Effector CD8-positive, alpha-beta T cell (primary cell): ENCODE data around the gene RHOBTB3.

Experiments
- DNase-seq: peaks from one replicate; lab custom pipeline; 2025; lab: John Stamatoyannopoulos, UW

Gene RHOBTB3

DNA sequence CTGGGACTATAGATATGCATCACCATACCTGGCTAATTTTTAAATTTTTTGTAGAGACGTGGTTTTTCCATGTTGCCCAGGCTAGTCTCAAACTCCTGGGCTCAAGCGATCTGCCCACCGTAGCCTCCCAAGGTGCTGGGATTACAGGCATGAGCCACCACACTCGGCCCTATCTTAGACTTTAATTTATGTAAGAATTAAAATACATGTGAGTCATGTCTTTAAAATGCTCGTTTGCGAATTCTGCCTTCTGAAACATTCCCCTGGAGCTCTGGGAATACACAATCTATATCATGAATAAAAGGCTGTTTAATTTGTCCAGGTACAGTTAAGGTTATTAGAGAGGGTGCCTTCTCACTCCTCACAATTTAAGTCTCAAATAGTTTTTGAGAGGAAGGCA is 32.8 kb downstream of the RHOBTB3 start:
- no peak for DNase-seq

DNA sequence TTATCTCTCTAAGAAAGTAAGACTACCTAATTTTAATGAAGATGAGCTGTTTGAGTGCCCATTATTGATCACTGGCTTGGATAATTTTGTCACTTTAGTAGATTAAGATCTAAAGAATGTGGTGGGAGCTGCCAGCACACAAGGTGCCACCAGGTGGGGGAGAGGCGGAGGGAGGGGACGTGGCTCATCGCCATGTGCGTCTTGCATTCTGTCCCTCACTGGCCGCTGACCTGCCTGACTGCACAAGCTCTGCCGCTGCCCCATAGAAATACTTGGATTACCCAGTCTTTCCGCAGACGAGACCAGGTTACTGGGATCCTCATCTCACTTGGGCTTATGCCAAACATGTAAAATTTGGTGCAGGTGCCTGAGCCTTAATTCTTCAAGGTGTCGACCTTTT is 37.6 kb downstream of the RHOBTB3 start:
- DNase-seq: no peak

DNA sequence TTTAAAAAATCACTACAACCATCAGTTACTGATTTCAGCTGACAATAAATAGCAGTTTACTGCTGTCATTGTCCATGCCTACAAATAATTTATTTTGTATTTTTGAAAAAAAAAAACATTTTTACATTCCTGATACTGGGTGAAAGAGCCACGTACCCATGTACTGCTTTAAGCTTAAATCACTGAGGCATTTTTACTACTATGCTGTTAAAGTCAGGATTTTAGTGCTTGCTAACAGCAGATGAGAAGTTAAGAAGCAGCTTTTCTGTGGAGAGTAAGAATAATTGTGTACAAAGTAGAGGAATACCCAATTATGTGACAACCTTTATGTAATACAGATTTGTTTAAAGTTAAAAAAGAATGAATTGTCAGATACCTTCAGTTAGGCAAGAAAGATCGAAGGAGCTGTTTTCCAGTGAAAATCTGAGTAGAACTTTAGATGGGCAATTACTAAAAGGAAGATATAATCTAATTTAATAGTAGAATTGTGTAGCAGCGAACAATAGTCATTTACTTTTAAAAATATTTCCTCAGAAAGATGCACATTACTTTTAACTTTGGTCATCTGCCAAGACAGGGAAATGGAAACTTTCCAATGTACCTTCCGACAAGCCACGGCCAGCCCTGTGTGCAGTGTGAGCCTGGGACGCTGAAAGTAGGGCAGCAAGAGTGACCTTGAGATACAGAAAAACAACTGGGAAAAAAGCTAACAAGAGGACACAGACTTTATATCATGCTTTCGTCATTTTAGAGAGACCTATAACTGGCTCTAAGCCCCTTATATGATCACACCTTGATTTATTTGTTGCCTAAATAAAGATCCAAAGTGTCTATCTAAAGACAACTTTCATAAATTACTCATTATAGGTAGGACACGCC is 39.9 kb downstream of the RHOBTB3 start:
- DNase-seq: no peak

DNA sequence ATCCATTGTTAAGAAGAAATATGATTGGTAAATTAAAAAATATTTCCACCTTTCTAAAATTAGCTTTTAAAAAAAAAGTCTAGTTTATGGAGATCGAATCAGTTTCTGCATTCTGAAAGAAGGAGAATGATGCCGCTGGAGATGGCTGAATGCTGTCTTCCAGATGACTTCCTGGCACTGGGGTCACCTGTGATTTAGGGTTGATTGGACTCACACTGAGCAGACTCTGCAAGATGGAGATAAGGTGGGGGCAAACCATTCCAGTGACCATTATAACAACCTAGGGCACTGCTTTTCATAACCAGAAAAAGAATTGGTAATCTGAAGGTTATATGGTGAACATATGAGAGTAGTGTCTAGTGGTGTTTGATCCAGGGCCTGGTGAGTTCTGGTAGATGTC is 40.8 kb downstream of the RHOBTB3 start:
- no peak for DNase-seq

DNA sequence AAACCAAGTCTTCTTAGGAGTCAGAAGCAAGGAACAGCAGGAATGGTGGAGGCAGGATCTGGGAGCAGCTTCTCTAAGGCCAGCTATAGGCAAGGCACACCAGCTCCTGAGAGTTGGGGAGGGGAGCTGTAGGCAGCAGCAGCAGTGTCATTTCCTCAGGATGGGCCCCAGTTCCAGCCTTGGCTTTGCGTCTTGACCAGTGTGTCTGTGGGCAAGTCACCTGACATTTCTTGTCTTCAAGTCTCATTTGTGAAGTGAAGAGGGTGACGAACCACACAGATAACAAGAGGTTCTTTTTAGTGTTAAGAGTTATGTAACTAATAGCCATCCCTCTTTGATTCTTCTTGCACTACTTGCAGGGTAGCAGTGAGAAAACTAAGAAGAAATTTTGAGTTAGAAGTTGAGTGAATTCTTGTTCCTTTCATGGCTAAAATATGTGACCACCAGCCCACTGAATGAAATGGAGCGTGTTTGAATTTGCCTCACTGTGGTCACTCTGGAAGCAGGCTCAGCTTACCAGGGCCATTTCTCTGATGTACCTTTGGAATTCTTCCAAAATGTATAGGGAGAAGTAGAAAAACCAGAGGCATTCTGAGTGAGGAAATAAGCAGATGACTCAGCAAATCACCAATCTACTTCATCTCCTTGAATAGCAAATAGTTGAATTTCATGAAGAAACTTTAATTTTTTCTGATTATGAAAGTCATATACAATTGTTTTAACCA is 42.4 kb downstream of the RHOBTB3 start:
- no peak for DNase-seq

DNA sequence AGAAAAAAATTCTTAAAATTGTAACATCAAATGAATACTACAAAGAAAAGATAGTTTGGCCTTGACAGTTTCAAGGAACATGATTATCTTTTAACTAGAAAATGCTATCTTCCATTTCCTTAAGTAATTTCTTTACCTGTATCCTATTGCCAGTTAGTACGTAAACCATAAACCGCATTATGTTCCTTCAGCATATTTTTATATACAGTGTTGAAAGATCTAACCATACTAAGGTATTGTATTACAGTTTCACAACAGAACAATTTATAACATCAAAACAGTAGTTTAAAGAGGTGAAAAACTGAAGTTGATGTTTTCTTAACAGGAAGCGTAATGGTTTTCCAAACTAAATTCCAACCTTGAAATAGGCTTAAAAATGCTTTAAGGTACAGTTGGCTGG is 46.3 kb downstream of the RHOBTB3 start:
- DNase-seq: no peak

DNA sequence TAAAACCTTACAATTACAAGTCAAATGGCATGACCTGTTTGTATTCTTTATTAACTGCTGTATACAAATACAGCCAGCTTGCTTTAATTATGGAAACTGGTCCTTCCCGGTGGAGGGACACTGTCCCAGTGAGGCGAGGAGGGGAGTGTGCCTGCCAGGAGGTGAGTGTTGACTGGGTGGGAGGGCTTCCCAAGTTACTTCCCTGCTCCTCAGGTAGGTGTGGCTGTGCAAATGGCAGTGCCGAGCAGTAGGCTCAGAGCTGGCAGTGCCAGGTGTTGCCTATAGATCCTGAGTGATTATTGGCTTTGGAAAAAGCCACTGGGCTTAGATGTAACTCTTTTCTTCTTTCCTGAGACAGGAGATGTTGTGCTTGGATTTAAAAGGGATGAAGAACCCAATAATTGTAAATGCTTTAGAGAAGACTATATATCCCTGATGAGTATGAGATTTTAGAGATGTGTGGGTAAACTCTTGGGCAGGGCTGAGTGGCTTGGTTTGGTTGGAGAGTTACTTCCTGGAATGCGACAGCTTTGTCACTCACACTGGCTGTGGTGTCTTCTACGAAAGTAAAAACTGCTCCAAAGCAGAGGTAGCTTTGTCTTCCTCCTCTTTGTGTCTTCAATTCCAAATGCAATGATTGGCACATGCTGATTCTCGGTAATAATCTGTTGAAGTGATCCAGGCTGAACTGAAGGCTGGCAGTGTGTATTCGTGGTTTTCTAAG is 47.7 kb downstream of the RHOBTB3 start:
- no peak for DNase-seq

DNA sequence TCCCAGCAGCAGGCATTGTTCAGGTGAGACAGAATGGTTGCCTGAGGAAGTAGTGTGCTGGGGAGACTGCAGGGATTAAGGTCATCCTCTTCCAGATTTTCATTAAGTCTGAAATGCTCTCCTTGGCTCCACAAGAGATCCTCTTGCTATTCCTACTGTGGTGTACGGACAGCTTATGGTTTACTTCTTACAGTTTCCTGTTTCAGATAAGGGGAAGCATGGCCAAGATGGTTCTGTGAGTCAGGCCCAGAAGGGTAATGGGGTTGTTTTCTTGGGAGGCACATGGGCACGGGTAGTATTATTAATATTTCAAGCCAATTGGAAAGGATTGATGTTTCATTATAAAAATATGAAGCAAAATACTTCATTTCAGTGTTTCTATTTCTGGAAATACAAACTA is 48.5 kb downstream of the RHOBTB3 start:
- DNase-seq: no peak

DNA sequence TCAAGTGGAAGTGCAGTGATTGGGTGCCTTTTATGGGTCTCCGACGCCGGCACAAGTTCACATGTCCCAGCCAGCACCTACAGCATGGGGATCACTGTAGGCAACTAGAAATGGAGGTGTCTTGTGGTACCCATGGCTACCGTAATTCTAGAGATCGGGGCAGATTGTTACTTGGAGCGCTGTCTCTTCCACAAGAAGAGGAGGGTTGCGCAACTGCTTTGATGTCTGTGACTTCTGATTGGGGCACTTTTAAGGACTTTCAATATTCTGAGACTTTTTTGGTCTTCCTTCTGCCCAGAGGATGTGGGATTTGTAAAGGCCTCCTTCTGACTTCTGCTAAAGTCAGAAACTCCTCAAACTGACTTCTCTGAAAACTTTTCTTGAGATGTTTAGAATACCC is 49.5 kb downstream of the RHOBTB3 start:
- no peak for DNase-seq

DNA sequence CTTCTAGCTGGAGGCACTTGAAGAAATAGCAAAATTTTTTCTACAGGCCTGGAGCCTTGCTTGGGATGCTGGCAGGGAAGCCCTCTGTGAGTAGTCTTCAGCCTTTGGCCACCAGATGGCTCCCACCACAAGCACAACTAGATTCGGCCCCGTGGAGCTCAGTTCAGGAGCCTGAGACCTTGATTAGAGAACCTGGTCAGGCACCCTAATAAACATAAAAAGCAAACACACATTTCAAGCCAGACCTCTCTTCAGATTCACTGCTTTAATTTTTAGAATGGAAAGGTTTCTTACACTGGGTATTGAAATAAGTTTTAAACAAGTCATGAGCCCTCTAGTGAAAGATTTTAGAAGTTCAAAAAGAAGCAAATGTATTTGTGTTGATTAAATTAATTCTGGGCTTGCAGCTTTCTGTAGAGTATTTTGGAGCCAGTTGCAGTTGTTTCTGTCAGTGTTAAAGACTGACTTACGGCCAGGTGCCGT is 50.0 kb downstream of the RHOBTB3 start:
- peak; percentile 50 for DNase-seq

DNA sequence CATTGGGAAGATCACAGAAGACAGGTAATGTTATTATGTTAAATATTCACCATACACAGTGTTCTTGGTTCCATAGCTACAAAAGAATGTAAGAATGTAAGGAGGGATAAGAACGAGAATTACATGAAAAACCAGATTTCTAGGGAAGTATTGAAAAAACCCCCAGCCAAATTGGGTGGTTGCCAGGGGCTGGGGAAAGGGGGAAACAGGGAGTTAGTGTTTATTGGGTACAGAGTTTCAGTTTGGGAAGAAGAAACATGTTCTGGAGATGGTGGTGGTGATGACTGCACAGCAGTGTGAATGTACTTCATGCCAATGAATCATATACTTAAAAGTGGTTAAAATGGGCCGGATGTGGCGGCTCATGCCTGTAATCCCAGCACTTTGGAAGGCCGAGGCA is 51.0 kb downstream of the RHOBTB3 start:
- DNase-seq: no peak

DNA sequence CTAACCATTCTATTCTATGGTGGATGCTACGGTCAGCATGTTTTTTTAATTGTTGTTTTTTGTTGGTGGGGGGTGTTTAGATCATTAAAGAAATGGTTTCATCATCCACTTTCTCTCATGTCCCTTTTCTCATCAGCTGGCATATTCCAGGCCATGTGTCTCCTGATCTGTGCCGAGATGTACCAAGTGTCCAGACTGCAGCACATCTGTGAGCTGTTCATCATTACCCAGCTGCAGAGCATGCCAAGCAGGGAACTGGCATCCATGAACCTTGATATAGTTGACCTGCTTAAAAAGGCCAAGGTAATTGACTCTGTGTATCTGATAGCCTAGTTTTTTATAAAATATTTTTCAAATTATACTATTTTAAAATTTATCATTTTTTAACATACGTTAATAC is 52.5 kb downstream of the RHOBTB3 start:
- no peak for DNase-seq

DNA sequence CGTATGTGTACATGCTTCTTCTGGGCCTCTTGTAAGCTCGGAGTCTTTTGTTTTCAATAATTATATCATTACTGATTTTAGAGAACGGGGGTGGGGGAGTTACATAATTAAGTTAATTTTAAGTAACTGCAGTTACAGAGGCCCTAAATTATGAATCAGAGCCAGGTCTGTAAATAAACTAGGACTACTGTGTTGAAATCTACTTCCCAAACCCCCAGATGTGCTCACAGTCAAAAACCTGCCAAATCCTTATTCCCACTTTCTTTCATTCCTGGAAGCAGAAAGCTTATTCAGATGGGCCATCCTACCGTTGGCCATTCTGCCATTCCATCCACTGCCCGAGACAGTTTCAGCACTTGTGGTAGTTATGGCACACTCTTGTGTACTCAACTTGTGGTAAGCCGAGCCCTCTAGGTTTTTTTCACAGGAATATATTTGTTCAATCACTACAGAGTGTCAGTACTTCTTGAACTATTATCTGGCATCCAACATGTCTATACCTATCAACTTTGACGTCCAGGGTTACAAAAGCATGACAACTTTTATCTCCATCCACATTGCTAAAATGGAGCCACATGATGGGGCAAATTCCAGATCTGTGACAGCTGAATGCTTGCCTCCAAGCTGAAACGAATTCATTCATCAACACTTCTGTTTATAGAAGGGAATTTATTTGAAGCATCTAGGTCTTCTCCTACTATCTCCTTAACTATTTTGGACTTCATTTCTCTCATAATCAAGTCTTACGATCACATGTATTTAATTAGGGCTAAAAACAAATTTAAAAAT is 53.6 kb downstream of the RHOBTB3 start:
- DNase-seq: no peak

DNA sequence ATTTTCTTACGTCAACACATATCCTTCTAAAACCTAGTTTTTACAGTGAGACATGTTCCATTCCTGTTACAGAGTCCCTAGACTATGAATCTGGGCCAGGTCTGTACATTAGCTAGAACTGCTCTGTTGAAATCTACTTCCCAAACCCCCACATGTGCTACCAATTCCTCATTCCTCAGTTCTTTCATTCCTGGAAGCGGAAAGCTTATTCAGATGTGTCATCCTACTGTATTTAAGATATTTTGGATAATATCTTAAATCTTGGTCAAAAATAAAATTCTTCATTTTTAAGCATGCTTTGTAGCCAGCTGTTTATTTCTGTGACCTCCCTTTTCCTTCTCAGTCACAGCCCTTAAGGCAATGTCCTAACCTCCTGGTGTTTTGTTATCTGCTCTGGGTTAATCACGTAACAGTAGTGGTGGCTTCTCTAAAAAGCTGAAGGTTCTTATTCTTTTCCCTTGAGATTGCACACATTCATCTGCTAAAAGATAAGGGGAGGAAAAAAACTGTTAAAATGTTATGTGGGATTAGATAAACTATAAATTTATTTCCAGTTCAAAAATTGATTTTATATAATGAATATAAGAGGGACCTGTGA is 55.8 kb downstream of the RHOBTB3 start:
- no peak for DNase-seq

DNA sequence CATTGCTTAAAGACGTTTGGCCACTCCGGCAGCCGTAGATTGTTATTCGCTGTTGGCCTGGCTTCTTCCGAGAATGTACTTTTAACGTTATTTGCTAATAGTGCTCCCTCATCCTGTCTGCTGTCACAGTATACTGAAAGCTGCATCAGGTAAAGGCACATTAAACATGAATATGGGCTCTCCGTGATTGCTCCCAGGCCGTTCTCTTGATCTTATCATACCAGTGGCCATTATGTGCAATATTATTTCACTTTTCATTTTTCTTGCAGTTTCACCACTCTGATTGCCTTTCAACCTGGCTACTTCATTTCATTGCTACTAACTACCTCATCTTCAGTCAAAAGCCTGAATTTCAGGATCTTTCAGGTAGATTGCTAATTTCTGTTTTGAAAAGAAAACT is 57.4 kb downstream of the RHOBTB3 start:
- no peak for DNase-seq

DNA sequence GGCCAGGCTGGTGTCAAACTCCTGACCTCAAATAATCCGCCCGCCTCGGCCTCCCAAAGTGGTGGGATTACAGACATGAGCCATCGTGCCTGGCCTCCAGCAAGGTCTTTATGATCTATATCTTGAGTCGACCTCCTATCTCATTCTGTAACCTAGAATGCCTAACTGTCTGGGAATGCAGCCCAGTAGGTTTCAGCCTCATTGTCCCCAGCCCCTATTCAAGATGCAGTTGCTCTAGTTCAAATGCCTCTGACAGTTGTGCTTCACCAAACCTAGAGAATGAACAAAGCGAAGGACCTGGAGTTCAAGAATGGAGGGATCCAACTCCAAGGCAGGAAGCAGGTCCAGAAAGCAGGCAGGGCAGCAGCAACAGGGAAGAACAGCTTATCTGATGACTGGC is 60.6 kb downstream of the RHOBTB3 start:
- no peak for DNase-seq

DNA sequence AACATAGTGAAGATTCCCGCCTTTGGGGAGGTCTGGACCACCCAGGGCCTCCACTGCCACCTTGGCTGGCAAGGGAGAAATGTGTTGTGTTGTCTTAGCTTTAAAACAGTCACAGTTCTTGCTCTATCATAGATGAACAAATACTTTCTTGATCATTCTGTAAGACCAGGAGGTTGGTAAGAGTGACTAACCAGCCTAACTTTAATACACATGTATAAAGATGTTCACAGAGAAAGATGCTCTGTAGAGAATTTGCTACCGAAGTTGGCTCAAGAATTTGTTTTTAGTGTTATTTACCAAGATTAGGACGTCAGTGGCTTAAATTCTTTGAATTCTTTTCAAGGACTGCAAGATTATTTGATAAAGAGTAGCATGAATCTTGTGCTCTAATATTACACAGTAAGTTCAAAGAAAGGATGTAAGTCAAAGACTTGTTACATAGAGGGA is 63.0 kb downstream of the RHOBTB3 start:
- DNase-seq: no peak

DNA sequence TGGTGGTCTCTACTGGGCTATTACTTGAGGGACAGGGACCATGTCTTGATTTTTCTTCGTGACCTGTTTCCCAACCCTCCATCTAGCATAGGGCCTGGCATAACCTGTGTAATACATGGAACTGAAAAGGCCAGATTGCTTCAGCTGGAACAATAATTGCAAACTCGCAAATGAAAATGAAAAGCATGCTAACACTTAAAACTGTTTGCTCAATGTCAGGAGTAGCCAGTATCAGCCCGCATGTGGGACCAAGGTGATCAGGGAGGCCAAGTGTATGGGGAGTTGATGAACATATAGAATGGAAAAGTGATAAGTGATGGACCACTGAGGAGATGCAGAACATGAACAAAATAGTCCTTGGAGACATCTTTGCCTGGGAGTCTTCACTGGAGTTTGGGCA is 66.2 kb downstream of the RHOBTB3 start:
- DNase-seq: no peak

DNA sequence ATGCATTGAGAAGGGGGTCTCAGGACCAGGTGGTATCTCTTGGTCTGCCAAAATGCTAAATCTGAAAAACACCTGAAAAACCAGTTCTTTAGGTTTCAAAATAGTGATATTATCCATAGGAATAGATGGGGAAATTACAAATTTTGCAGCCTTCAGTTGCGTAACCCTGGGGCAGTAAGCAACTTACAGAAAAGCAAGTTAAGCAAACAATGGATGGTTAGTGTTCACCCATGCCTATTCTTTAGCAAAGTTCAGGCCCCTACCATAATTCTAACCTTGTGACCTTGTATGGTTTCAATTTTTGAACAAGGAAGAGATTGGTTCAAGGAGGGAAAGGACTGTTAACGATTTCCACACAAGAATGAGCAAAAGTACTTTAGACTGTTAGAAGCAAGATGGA is 66.9 kb downstream of the RHOBTB3 start:
- no peak for DNase-seq

DNA sequence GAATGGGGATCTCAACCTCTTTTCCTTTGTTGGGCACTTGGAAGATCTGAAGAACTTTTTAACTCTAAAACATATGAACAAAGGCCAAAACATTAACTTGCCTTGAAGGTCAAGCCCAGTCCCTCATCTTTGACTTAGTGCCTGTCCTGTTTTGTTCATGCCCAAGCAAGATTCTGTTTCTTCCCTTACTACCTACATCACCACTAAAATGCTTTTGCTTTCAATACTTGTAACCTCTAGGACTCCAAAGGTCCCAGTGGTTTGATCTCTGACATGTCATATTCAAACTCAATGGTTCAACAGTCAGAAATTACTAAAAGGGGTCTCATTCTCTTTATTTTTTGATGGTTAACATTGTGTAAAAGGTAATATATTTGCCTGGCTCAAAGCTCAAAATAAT is 67.4 kb downstream of the RHOBTB3 start:
- DNase-seq: no peak

DNA sequence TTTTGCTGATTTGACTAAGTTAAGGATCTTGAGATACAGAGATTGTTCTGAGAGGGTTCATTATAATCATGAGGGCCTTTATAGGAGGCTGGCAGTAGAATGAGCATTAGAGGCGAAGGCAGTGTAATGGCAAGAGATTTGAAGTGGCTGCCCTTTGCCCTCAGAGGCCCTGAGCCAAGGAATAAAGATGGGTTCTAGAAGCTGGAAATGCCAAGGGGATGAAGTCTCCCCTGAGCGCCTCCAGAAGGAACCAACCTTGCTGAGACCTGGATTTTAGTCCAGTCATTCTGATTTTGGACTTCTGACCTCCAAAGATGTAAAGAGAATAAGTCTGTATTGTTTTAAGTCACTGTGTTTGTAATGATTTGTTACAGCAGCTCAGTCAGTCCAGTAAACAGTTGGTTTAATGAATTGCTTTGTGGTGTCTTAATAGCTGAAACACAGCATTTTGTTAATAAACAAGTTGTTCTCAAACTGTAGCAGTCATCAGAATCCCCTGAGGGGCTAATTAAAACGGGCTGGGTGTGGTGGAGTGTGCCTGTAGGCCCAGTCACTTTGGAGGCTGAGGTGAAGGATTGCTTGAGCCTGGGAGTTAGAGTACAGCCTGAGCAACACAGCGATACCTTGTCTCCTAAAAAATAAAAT is 68.2 kb downstream of the RHOBTB3 start:
- DNase-seq: no peak
